K562 (cell line): Measurements from ENCODE around the gene AARSD1. TPM values are rescaled to one million over a fixed set of nuclear protein-coding genes. Genes with fewer than 3 reads are reported as not detected.
A peak's percentile ranks its signal among the peaks of the same experiment; 100 is the strongest.

Experiments
- ADNP ChIP-seq: fragments of 200-800 bp; sonication (Bioruptor generic); IDR thresholded peaks from 2 replicates; pipeline ENCODE4 v1.6.1; 2016; ENCODE audit warnings: missing genetic modification characterization, missing compliant biosample characterization
- ARHGAP35 ChIP-seq: fragments of 450-650 bp; IDR thresholded peaks from 2 replicates; pipeline ENCODE4 v1.6.1; 2018; ENCODE audit not compliant: partially characterized antibody
- CREM ChIP-seq: IDR thresholded peaks from 2 replicates; pipeline ENCODE4 v1.6.1; 2014; ENCODE audit warnings: antibody characterized with exemption, low read depth
- EHMT2 ChIP-seq: fragments of 450-650 bp; IDR thresholded peaks from 2 replicates; pipeline ENCODE4 v1.6.1; 2018; ENCODE audit warnings: antibody characterized with exemption
- EP400 ChIP-seq: fragments of 450-650 bp; IDR thresholded peaks from 2 replicates; pipeline ENCODE4 v1.6.1; 2017; ENCODE audit warnings: antibody characterized with exemption, mild to moderate bottlenecking, moderate library complexity
- ETV1 ChIP-seq: fragments of 450-650 bp; conservative IDR thresholded peaks from 2 replicates; pipeline ENCODE4 v1.6.1; 2016; ENCODE audit warnings: missing genetic modification characterization, control low read depth, low read depth, missing compliant biosample characterization
- FOSL1 ChIP-seq: fragments of 200-800 bp; sonication (Bioruptor generic); conservative IDR thresholded peaks from 2 replicates; pipeline ENCODE4 v1.6.1; 2016; ENCODE audit warnings: missing genetic modification characterization, missing compliant biosample characterization
- FOXJ2 ChIP-seq: fragments of 200-800 bp; sonication (Bioruptor generic); IDR thresholded peaks from 2 replicates; pipeline ENCODE4 v1.6.1; 2016; ENCODE audit warnings: missing genetic modification characterization, missing compliant biosample characterization
- FOXM1 ChIP-seq, 2 experiments: fragments of 450-650 bp in 1 of 2; sonication (generic) in 1 of 2; formaldehyde crosslinking in 1 of 2; IDR thresholded peaks; 2 replicates each; pipeline versions ENCODE4 v1.6.1 to v1.9.0; 2017 to 2022; ENCODE audit warnings: low read depth in 2 of 2, mild to moderate bottlenecking in 2 of 2, missing genetic modification reagents in 1 of 2, moderate library complexity in 1 of 2
- HNRNPLL ChIP-seq: fragments of 200-400 bp; formaldehyde crosslinking; IDR thresholded peaks from 2 replicates; pipeline ENCODE4 v1.6.1; 2017; ENCODE audit warnings: low read length, low read depth, mild to moderate bottlenecking; ENCODE audit not compliant: poor library complexity, severe bottlenecking
- MAFF ChIP-seq: IDR thresholded peaks from 2 replicates; pipeline ENCODE4 v1.6.1; 2012; ENCODE audit warnings: low read length, improper control_type of control experiment
- MAFG ChIP-seq: fragments of 450-650 bp; conservative IDR thresholded peaks from 2 replicates; pipeline ENCODE4 v1.6.1; 2016; ENCODE audit warnings: missing genetic modification characterization, missing compliant biosample characterization
- MTA3 ChIP-seq: fragments of 450-650 bp; formaldehyde crosslinking; IDR thresholded peaks from 2 replicates; pipeline ENCODE4 v1.6.1; 2017; ENCODE audit warnings: mild to moderate bottlenecking, borderline replicate concordance
- NR2C1 ChIP-seq, 2 experiments: fragments of 450-650 bp; IDR thresholded peaks; 2 replicates each; pipeline ENCODE4 v1.6.1; 2017; ENCODE audit warnings: mild to moderate bottlenecking in 2 of 2, antibody characterized with exemption in 1 of 2, inconsistent platforms in 1 of 2, missing compliant biosample characterization in 1 of 2, missing genetic modification characterization in 1 of 2
- NR2F6 ChIP-seq: fragments of 450-650 bp; formaldehyde crosslinking; IDR thresholded peaks from 2 replicates; pipeline ENCODE4 v1.4.0; 2020; ENCODE audit warnings: mild to moderate bottlenecking
- POLR2A ChIP-seq: fragments of 450-650 bp; conservative IDR thresholded peaks from 2 replicates; pipeline ENCODE4 v1.6.1; 2016
- RUNX1 ChIP-seq: sonication (generic); IDR thresholded peaks from 2 replicates; pipeline ENCODE4 v1.6.1; 2016; ENCODE audit warnings: antibody characterized with exemption, low read depth
- SMARCE1 ChIP-seq: fragments of 450-650 bp; IDR thresholded peaks from 2 replicates; pipeline ENCODE4 v1.7.1; 2016; ENCODE audit warnings: mild to moderate bottlenecking
- SOX6 ChIP-seq: fragments of 450-650 bp; IDR thresholded peaks from 2 replicates; pipeline ENCODE4 v1.6.1; 2014; ENCODE audit warnings: mild to moderate bottlenecking
- SPI1 ChIP-seq: IDR thresholded peaks from 2 replicates; pipeline ENCODE4 v1.6.1; 2011; ENCODE audit warnings: low read depth, low read length, control low read depth, borderline replicate concordance
- TAF9B ChIP-seq: fragments of 450-650 bp; IDR thresholded peaks from 2 replicates; pipeline ENCODE4 v1.6.1; 2018; ENCODE audit warnings: mild to moderate bottlenecking; ENCODE audit not compliant: partially characterized antibody
- TARDBP ChIP-seq: fragments of 450-650 bp; IDR thresholded peaks from 2 replicates; pipeline ENCODE4 v1.6.1; 2016
- U2AF1 ChIP-seq: fragments of 200-400 bp; formaldehyde crosslinking; optimal IDR thresholded peaks from 2 replicates; pipeline ENCODE3; 2017; ENCODE audit warnings: mild to moderate bottlenecking, low read depth, low read length, moderate library complexity
- ZBTB8A ChIP-seq: fragments of 450-650 bp; IDR thresholded peaks from 2 replicates; pipeline ENCODE4 v1.6.1; 2018; ENCODE audit warnings: mild to moderate bottlenecking, moderate library complexity; ENCODE audit not compliant: partially characterized antibody
- ZNF324 ChIP-seq: fragments of 250-450 bp; sonication (Bioruptor Pico); IDR thresholded peaks from 2 replicates; pipeline ENCODE4 v1.4.0; 2020; ENCODE audit warnings: mild to moderate bottlenecking
- polyA plus RNA-seq, 8 experiments: library from polyadenylated mRNA; depleted of rRNA in 4 of 8; stranded (reverse) in 5 of 8; unstranded in 3 of 8; fragments of >200 nt; fragmentation: Nextera tagmentation in 2 of 8; fragmentation: Illumina TruSeq in 1 of 8; extraction: Ambion mirVana in 2 of 8; extraction: Trizol in 1 of 8; gene quantifications; 2 replicates each; pipeline versions ENCODE4 v1.2.1 to v1.2.3, GENCODE V29; 2011 to 2014; ENCODE audit warnings: inconsistent platforms in 1 of 8, missing spikeins in 1 of 8
- total RNA-seq, 7 experiments: library from RNA; depleted of rRNA in 6 of 7; stranded (reverse); fragments of >200 nt in 6 of 7; fragmentation: Illumina TruSeq in 2 of 7; extraction: Trizol in 2 of 7; gene quantifications; 2 replicates each; pipeline versions ENCODE4 v1.2.1 to v1.2.3, GENCODE V29; 2011 to 2021; ENCODE audit warnings: low replicate concordance in 1 of 7
- TF ChIP-seq, protein P1 (sequence below): fragments of 250-450 bp; sonication (Bioruptor Pico); IDR thresholded peaks from 2 replicates; pipeline ENCODE4 v1.8.0; 2021; ENCODE audit warnings: moderate library complexity, mild to moderate bottlenecking, inconsistent platforms
- TF ChIP-seq, protein P2 (sequence below), 2 experiments: fragments of 450-650 bp in 1 of 2; sonication (generic) in 1 of 2; formaldehyde crosslinking; conservative IDR thresholded peaks; 2 replicates each; pipeline versions ENCODE4 v1.4.0 to v1.8.1; 2020 to 2022; ENCODE audit warnings: mild to moderate bottlenecking in 1 of 2, missing genetic modification reagents in 1 of 2
- TF ChIP-seq, protein P3 (sequence below), 2 experiments: fragments of 450-650 bp; conservative IDR thresholded peaks; 2 replicates each; pipeline ENCODE4 v1.6.1; 2017; ENCODE audit warnings: mild to moderate bottlenecking in 2 of 2, moderate library complexity in 2 of 2

Gene AARSD1
- total and polyA plus RNA-seq, 9 of the 15 experiments (the other 6 are each of a cell fraction or from before 2014, with no cell fraction given), result 51.7 to 98.5 (median 68.6) TPM

DNA sequence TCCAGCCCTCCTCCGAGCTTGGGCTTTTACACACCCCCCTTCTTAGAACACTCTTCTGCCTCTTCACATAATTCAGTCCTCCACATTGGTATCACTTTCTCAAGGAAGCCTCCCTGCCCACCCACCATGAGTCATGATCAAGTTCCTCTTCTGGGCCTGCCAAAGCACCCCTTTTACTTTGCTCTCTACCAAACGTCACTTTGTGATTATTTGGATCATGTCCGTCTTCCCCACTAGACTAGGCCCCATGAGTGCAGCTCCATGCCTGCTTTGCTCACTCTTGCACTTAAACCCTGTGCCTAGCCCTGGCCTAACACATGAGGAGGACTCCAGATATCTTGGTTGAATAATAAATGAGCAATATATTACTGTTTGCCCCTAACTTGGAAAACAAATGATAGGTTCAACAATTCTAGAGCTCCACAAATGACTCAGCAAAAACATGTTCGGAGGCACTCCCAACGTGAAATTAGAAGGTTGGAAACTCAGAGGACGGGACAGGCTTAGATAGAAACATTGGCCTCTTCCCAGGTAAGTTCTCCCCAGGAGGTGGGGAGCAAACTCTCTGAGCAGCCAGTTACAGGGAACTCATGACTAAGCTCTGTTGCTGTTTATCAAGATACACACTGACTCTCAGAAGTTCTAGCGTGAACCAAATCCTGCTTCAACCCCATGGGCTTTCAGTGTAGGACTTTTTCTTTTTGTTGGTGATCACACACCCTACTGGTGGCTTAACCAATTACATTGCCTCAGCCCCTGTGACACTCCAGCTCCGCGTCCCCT is 35.3 kb downstream of the AARSD1 start (continued):
- TF ChIP-seq, protein P1, sequence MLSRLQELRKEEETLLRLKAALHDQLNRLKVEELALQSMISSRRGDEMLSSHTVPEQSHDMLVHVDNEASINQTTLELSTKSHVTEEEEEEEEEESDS, result no peak
- TF ChIP-seq, protein P2, sequence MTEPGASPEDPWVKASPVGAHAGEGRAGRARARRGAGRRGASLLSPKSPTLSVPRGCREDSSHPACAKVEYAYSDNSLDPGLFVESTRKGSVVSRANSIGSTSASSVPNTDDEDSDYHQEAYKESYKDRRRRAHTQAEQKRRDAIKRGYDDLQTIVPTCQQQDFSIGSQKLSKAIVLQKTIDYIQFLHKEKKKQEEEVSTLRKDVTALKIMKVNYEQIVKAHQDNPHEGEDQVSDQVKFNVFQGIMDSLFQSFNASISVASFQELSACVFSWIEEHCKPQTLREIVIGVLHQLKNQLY (CRISPR knock-in tag; conservative IDR thresholded peaks at IDR 0.05), result no peak
- TF ChIP-seq CREM (peak; percentile 50; the same call in 1 of the 2 replicates), FOXJ2 (tag) (peak; percentile 93), POLR2A (peak; percentile 48), MAFG (peak; percentile 99), HNRNPLL (no peak), SMARCE1 (peak; percentile 88), NR2C1 (IDR thresholded peaks at IDR 0.05) (peak; percentile 33; the same call in 1 of the 2 replicates), NR2C1 (tag; IDR thresholded peaks at IDR 0.05) (no peak), MTA3 (peak; percentile 76), TARDBP (0 out of 2 replicates have a peak, but pooled peaks have one; percentile 37), FOSL1 (tag) (peak; percentile 87), ETV1 (tag) (0 out of 2 replicates have a peak, but pooled peaks have one; percentile 5), MAFF (peak; percentile 98), EP400 (peak; percentile 64), FOXM1 (IDR thresholded peaks at IDR 0.05; ENCODE audit: low read depth) (0 out of 2 replicates have a peak, but pooled peaks have one; percentile 31), FOXM1 (CRISPR knock-in tag; IDR thresholded peaks at IDR 0.05; ENCODE audit: low read depth) (no peak), U2AF1 (no peak), NR2F6 (CRISPR knock-in tag) (0 out of 2 replicates have a peak, but pooled peaks have one; percentile 6), RUNX1 (no peak), ZBTB8A (no peak), TAF9B (peak; percentile 56), ARHGAP35 (no peak), ZNF324 (CRISPR knock-in tag) (no peak), ADNP (tag) (no peak; the same call in 1 of the 2 replicates), SOX6 (peak; percentile 56; the same call in 1 of the 2 replicates), EHMT2 (peak; percentile 81), SPI1 (0 out of 2 replicates have a peak, but pooled peaks have one; percentile 32)
- TF ChIP-seq, protein P3, sequence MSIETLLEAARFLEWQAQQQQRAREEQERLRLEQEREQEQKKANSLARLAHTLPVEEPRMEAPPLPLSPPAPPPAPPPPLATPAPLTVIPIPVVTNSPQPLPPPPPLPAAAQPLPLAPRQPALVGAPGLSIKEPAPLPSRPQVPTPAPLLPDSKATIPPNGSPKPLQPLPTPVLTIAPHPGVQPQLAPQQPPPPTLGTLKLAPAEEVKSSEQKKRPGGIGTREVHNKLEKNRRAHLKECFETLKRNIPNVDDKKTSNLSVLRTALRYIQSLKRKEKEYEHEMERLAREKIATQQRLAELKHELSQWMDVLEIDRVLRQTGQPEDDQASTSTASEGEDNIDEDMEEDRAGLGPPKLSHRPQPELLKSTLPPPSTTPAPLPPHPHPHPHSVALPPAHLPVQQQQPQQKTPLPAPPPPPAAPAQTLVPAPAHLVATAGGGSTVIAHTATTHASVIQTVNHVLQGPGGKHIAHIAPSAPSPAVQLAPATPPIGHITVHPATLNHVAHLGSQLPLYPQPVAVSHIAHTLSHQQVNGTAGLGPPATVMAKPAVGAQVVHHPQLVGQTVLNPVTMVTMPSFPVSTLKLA (conservative IDR thresholded peaks at IDR 0.05), result peak; percentile 52 to 69; a peak in 3 of 4 replicates
